GM10248 (cell line): Measurements from ENCODE around the gene PLK2.
A peak's percentile ranks its signal among the peaks of the same experiment; 100 is the strongest.

Experiments used
- CTCF ChIA-PET: fragments of 300-600 bp; sonication (Branson Sonifier 250); formaldehyde crosslinking; extraction: SDS; loops from one replicate; lab custom pipeline; 2021; ENCODE audit warnings: antibody characterized with exemption; lab: Yijun Ruan, JAX
- POLR2A ChIA-PET: fragments of 350-650 bp; sonication (Branson Sonifier 250); formaldehyde crosslinking; extraction: SDS; loops from one replicate; lab custom pipeline; 2020; ENCODE audit warnings: antibody characterized with exemption; lab: Yijun Ruan, JAX
- DNase-seq: peaks from one replicate; pipeline ENCODE4 v3.0.0; 2012; ENCODE audit errors: extremely low spot score
- TF ChIP-seq, protein P1 (sequence below): IDR thresholded peaks from 2 replicates; pipeline ENCODE4 v1.5.1; 2012; ENCODE audit warnings: mild to moderate bottlenecking, low read depth; ENCODE audit errors: extremely low read depth, missing control alignments, control extremely low read depth

The PLK2 gene

DNA sequence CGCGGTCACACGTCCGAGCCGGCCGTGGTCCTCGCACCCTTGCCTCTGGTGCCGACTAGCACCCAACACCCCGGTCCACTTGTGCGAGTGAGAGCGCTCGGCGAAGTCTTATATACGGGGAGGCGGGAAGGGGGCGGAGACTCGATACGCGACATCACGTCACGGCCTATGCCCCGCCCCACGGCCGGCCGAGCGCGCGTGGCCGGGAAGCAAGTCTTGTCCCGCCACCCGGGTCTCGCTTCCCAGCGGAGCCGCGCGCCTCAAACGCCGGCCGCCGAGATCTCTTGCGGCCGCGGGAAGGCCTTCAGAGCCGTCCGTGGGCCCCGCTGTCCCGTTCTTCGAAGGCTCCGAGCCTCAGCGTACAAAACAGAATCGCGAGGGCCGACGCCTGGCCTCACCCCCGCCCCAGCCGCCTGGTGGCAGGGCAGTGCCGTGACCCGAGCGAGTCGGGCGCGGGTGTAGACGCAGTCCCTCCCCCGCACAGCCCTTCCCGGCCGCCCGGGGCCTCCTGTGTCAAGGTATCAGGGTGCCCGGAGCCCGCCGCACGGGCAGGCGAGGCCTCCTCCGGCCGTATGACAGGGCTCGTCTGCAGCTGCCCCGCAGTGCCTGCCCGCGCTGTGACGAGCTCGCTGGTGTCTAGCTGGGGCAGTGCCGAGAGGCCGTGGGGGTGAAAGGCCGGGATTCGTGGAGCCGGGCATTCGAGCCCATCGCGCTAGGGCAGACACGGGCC lies at the start of gene PLK2:
Gene PLK2, minus strand, starts transcription at position 85 of the 730 bp plus-strand sequence. CDS start 127 bp downstream, outside the sequence.
- POLR2A ChIA-PET: no interaction called here
- CTCF ChIA-PET: interaction anchor here (0.8 to 7.5 kb wide), 27 partner anchors 11 to 1228 kb away, joined by 3 to 98 read pairs (median 4); no protein-coding TSS in a partner anchor
- TF ChIP-seq, protein P1, sequence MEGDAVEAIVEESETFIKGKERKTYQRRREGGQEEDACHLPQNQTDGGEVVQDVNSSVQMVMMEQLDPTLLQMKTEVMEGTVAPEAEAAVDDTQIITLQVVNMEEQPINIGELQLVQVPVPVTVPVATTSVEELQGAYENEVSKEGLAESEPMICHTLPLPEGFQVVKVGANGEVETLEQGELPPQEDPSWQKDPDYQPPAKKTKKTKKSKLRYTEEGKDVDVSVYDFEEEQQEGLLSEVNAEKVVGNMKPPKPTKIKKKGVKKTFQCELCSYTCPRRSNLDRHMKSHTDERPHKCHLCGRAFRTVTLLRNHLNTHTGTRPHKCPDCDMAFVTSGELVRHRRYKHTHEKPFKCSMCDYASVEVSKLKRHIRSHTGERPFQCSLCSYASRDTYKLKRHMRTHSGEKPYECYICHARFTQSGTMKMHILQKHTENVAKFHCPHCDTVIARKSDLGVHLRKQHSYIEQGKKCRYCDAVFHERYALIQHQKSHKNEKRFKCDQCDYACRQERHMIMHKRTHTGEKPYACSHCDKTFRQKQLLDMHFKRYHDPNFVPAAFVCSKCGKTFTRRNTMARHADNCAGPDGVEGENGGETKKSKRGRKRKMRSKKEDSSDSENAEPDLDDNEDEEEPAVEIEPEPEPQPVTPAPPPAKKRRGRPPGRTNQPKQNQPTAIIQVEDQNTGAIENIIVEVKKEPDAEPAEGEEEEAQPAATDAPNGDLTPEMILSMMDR: peak; percentile 38
- DNase-seq: peak; percentile 85

DNA sequence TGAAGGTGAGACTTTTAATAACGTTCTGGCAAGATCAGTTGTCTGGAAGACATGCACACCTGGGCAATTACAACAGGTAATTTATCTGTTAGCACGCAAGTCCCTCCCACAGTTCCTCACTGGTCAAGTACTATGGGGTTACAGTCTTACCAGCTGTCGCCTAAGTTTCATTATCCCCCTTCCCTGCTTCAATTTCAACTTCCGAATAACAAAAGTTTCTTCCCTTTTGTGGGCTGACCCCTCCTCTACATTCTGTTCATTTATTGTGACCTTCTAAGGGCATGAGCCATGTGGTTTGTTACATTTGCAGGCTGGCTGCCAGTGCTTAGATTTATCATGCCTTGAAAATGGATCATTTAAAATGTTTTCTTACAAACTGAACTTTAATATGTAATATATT lies 47.8 kb upstream of the PLK2 start:
- no peak for DNase-seq
- ChIA-PET POLR2A (no interaction called here), CTCF (interaction anchor here (1.4 to 2.0 kb wide), 2 partner anchors 13 to 15 kb away, joined by 3 to 4 read pairs; no protein-coding TSS in a partner anchor)
- TF ChIP-seq, protein P1: no peak

DNA sequence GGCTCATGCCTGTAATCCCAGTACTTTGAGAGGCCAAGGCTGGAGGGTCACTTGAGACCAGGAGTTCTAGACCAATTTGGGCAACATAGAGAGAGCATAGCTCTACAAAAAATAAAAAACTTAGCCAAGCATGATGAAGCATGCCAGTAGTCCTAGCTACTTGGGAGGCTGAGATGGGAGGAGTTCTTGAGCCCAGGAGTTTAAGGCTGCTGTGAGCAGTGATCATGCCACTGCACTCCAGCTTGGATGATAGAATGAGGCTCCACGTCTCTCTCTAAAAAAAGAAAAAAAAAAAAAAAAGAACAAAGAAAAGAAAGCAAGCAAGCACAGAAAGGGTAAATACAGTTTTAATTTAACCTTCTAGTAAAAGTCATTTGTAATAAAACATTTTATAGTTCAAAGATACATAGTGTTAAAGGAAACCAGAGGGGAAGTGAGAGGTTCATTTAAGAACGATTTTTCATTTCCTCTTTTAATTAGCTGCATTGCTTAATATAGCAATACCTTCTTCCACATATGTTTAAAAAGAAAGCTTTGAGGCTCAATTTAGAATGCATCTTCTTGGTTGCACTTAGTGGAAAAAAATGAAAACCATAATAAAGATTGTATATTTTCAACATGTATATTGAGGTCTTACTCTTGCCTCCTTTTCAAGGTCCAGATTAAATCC lies 46.2 kb upstream of the PLK2 start:
- DNase-seq: no peak
- ChIA-PET POLR2A (no interaction called here), CTCF (interaction anchor here (1.0 to 2.6 kb wide), 4 partner anchors 10 to 344 kb away, joined by 3 to 10 read pairs (median 4); no protein-coding TSS in a partner anchor)
- TF ChIP-seq, protein P1: no peak

DNA sequence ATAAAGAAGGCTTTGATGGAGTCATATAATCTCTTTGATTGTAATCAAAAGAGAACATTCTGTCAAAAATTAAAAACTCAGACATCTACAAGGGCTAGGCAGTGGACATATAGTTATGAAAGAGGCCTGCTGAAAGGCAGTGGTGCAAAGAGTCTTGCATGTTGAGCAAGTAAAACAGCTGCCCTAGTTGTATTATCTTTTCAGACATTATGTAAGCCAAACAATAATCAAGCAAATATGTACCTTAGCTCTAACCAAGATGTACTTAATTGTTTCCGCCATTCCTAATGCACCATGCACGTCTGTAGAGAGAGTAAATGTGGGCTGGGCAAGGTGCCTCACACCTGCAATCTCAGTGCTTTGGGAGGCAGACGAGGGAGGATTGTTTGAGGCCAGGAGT lies 45.6 kb upstream of the PLK2 start:
- ChIA-PET POLR2A (no interaction called here), CTCF (interaction anchor here (1.0 to 2.6 kb wide), 3 partner anchors 9 to 19 kb away, joined by 4 to 10 read pairs (median 4); no protein-coding TSS in a partner anchor)

DNA sequence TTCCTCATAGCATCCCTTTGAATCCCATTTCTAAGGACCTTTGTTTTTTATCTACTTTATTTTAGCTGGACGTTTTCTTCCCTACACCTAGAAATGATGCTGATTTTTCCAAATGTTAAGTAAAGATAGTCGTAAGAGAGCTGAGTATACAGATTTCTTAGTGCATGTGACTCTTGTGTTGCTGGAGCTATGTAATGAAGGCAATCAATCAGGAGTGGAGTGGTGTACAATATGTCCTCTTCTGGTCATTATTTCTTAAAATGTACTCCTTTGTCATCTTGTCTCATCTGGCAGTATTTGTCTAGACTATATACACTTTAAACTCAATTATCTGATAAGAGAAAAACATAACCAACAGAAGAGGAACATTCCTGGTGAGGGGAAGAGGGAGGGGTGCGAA lies 44.9 kb upstream of the PLK2 start:
- no peak for DNase-seq
- TF ChIP-seq, protein P1: no peak
- ChIA-PET POLR2A (no interaction called here), CTCF (interaction anchor here (1.0 to 2.6 kb wide), 3 partner anchors 9 to 18 kb away, joined by 4 to 10 read pairs (median 4); no protein-coding TSS in a partner anchor)

More for the DNA sequence above, 45.6 kb upstream of the PLK2 start:
- DNase-seq: no peak
- TF ChIP-seq, protein P1: no peak

DNA sequence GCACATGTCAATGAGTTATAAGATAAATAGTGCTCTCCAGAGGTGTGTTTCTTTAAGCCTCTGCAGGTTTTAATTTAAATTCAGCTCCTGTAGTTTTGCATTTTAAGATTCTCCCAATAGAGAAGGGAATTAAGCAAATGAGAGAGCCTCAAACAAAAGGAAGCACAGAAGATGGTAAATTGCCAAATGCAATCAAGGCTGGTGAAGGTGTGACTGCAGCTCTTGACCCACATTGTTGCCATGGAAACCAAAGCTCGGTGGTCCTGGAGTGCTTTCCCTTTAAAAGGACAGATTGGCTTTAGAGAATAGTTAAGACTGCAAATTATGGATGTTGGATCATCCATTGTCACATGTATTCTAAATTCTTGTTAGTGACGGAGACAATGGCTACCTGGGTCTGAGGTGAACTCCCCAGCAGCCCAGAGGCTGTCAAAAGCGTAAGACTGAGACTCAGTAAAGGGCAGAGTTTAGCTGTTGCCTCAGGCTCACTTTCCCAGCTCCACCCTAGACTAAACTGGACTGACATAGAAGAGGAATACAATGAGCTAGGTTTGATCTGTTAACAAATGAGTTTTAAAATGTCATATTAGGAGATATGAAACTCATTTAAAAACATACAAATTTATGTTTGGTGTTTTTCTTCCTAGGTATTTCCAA lies 43.6 kb upstream of the PLK2 start:
- ChIA-PET CTCF (interaction anchor here (1.3 kb wide), 1 partner anchor 8 kb away, joined by 4 read pairs; no protein-coding TSS in a partner anchor), POLR2A (no interaction called here)
- TF ChIP-seq, protein P1: no peak
- no peak for DNase-seq
